ENCODE results near the gene UQCRC1.

The UQCRC1 gene

DNA sequence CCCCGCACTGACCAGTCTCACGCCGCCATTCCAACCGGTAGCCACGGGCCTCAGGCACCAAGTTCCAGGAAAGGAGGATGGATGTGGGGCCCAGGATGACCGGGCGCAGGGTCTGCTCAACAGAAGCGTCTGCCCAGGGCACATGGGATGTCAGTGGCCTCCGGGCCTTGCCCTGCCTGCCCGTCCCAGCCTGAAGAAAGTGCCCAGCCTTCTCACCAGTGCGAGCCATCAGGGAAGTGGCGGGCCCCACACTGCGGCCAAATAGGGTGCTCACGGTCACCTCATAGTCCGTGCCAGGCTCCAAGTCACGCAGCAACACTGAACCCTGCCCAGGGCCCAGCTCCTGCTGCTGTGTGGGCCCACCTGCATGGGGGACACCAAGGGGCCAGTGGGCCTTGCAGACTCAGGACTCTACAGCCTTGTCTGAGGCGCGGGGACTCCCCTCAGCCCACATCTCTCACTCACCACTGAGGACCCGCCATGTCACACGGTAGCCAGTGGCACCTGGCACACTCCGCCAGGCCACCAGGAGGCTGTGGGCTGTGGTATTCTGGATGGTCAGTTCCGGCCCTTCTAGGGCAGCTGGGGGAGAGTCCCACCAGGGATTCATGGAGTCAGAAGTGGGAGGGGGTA is 17.4 kb downstream of the UQCRC1 start:
- TF ChIP-seq CTCF (conservative IDR thresholded peaks at IDR 0.05) = no peak
- no peak overlapping the region for H3K27ac ChIP-seq

- H3K27ac ChIP-seq = no peak overlapping the region
- no peak for TF ChIP-seq CTCF (conservative IDR thresholded peaks at IDR 0.05)
These were observed 18.0 kb downstream of the UQCRC1 start for GRCh38 chr3:48591436-48591835.

DNA sequence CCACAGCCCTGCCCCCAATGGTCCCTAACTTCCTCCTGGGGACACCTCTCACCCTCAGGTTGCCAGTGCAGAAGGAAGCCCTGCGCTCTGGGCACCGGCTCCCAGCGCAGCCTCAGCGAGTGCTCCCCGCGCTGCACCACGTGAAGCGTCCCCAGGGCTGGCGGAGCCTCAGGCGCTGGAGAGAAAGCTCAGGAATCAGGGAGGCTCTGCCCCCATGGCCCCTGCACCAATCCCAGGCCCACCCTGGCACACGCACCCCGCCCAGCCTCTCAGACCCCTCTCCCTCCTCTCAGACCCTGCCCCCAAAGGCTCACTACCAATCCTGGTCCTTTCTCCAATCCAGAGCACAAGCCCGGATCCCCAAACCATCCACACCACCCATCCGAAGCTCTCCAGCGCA is 21.2 kb downstream of the UQCRC1 start:
- no peak for TF ChIP-seq CTCF (conservative IDR thresholded peaks at IDR 0.05)
- no peak overlapping the region for H3K27ac ChIP-seq

DNA sequence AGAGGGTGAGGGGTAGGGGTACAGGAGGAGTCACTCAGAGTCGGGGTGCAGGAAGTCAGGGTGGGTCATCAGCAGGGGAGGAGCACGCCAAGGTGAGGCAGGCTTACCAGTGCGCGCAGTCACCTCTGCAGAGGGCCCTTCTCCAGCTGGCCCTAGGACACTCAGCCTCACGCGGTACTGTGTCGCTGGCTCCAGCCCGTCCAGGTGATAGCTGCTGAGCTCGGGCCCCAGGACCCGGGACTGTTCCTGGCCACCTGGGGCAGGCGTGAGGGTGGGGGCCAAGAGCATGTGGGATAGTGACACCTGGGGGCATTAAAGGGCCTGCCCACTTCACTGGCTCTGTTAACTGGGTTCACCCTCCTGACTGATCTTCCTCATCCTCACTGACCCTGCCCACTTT is 21.8 kb downstream of the UQCRC1 start:
- H3K27ac ChIP-seq = no peak overlapping the region
- TF ChIP-seq CTCF (conservative IDR thresholded peaks at IDR 0.05) = no peak

GRCh38 chr3:48585411-48585810 is 24.0 kb downstream of the UQCRC1 start:
- H3K27ac ChIP-seq = no peak overlapping the region
- TF ChIP-seq CTCF (conservative IDR thresholded peaks at IDR 0.05) = no peak

DNA sequence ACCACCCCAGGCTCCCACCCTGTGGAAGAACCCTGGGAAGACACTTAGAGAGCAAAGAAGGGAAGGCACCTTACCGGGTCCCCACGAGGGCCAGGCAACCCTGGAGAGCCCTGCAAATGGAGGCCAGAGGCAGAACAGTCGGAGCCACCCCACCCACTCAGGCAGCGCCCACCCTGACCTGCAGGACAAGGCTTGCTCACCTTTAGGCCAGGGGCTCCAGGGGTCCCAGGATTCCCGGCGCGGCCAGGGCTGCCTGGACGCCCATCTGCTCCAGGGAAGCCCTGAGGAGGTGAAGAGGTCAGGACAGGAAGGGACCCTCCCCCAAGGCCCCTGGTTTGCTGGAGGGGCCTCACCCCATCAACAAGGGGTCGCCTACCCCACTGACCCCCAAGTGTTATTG is 24.6 kb downstream of the UQCRC1 start:
- no peak overlapping the region for H3K27ac ChIP-seq
- no peak for TF ChIP-seq CTCF (conservative IDR thresholded peaks at IDR 0.05)

GRCh38 chr3:48581621-48582481 is 27.6 kb downstream of the UQCRC1 start:
- TF ChIP-seq CTCF (conservative IDR thresholded peaks at IDR 0.05) = no peak
- no peak overlapping the region for H3K27ac ChIP-seq
